T1000 (cell line): ENCODE results near the gene HLA-F.

ENCODE experiments used
- DNase-seq: peaks from one replicate; lab custom pipeline; 2025; ENCODE audit warnings: mixed read lengths; lab: John Stamatoyannopoulos, UW

HLA-F gene

DNA sequence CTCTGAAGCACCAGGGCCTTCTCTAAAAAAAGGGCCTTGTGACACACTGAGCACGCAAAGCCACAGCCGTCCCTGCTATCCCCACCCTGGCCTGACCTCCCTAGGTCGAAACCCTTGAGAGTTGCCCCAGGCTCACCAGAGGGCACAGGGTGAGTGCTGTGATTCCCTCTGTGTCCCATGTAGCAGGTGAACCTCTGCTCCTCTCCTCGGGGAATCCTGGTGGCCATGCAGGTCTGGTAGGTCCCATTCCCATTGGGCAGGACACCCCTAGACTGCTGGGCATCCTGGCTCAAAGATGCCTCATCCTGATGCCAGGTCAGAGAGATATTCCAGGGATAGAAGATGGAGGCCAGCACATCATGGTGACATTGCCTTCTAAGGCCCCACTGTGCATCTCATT lies 20.9 kb downstream of the HLA-F start:
- no peak for DNase-seq

GRCh38 chr6:29744621-29745020 lies 21.4 kb downstream of the HLA-F start:
- no peak for DNase-seq

DNA sequence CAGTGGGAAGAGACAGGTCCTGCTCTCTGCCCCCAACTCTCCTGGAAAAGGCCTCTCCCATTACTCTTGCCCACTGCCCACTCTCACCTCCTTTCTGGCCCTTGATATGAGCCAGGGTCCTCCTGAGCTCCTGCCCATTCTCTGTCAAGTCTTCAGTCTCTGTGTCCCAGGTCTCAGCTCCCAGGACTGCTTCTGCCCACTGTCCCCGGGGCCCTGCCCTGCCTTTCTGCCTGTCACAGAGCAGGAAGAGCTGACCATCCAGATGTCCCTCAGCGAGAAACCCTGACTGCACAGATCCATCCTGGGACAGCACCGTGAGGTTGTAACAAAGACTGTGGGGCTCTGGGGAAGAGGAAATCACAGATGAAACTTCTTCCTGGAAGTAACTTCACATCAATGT lies 22.2 kb downstream of the HLA-F start:
- no peak for DNase-seq

DNA sequence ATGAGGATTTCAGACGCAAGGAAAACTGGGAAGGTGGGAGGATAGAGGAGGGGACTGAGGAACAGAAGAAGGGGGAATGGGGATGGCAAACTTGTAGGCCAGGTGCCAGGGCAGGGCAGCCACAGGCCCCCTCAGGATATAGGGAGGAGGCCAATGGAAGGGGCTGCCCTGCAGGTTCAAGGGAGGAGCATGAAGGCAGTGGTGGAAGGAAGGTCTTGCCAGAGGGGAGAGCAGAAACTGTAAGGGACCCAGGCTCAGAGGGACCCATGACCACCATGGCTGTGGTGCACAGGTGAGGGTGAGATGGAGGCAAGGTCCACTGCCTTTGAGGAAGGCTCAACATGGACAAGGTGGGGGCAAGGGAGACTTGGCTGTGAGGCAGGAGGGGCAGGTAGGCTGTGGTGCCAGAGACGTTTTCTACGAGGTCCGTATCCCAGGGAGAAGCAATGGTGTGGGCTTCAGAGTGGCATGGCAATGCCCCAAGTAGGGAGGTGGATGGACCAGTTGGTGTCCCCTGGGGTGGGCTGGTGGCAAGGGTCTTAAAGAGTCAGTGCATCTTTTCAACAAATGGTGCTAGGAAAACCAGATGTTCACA lies 22.7 kb downstream of the HLA-F start:
- no peak for DNase-seq

- no peak for DNase-seq
Observed at GRCh38 chr6:29746846-29747687, 23.8 kb downstream of the HLA-F start.

- no peak for DNase-seq
Observed at GRCh38 chr6:29747688-29748250, 24.5 kb downstream of the HLA-F start.

DNA sequence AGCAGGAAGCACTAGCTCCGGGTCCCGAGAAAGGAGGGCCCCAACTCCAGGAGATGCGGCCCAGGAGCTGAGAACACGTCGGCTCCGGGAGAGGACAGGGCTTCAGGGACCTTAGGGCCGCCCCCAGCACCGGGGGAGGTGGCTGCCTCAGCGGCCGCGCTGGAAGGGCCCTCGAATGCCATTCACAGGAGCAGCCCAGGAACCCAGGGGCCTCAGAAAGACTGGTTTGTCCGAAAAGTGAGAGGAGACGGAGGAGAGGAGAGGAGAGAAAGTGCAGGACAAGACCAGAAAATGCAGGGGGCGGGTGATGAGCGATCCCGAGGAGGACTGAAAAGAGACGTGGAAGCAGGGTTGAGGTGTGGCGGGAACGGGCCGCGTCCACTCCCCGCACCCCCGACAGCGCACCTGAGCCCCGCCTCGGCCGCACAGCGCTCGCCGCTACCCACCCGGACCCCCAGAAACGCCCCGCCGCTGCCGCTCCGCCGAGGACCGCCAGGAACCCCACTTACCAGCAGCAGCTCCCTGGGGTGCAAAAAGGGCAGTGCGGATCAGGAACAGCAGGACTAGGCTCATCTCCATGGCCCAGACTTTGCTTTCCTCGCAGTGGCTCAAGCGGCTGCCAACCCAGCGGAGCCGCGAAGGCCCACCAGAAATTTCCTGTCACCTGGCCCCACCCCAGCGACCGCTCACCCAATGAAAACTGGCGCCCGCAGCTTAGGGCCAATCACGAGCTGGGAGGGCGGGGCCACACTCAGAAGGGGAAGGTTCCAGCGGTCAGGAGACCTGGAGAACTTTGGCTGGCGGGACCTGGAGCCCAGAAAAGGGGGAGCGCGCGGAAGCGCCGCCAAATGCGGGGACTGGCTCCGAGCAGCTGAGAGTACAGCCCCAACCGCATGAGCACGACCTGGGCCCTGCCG lies 25.4 kb downstream of the HLA-F start:
- DNase-seq, result no peak

DNA sequence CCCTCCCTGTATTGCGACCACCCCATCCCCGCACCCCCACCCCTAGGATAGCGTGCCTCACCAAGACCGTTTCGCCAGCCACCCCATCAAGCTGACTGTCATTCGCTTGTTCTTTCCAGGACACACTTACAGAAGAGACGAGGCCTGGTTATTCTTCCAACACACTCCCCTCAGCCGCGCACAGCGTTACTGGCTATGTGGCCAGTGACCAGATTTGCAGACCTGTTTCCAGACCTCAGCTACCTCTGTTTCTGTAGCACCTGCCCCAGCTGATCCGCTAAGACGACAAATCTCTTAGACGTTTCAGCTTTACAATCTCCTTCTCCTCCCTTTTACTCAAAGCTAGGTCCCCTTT lies 26.1 kb downstream of the HLA-F start:
- DNase-seq, result no peak

DNA sequence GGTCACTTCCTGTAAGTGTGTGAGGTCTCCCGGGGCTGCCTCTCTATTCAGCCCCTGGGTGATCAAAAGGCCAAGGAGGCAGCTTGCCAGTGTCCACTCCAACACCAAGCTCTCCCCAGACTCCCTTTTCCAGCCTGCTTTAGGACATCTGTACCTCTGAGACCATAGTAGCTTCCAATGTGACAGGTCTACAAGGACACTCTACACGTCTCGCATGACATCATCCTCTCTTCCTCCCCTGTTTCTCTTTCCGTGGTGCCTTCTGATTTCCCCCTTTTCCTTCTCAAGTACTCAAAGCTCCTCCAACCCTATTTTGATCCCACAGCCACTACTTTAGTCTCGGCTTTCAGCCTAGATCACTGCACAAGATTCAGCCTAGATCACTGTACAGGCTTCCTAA lies 26.4 kb downstream of the HLA-F start:
- DNase-seq, result no peak

DNA sequence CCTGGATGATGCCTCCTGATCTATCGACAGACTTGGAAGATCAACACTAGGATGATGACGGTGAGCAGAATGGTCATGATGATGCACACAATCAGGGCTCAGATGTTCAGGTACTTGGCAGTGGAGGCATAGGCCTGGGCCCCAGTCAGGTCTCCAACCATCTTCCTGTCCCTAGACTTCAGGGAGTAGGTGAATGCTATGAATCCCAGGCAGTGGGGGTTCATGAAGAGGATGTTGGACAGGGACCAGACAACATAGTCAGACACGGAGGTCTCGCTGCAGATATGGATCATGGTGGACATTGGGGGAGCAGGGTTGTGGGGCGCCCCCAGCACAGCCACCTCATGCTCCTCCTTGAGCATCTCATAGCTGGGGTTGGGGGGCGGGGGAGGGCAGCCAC lies 27.5 kb downstream of the HLA-F start:
- DNase-seq, result no peak

GRCh38 chr6:29751480-29751879 lies 28.2 kb downstream of the HLA-F start:
- no peak for DNase-seq

DNA sequence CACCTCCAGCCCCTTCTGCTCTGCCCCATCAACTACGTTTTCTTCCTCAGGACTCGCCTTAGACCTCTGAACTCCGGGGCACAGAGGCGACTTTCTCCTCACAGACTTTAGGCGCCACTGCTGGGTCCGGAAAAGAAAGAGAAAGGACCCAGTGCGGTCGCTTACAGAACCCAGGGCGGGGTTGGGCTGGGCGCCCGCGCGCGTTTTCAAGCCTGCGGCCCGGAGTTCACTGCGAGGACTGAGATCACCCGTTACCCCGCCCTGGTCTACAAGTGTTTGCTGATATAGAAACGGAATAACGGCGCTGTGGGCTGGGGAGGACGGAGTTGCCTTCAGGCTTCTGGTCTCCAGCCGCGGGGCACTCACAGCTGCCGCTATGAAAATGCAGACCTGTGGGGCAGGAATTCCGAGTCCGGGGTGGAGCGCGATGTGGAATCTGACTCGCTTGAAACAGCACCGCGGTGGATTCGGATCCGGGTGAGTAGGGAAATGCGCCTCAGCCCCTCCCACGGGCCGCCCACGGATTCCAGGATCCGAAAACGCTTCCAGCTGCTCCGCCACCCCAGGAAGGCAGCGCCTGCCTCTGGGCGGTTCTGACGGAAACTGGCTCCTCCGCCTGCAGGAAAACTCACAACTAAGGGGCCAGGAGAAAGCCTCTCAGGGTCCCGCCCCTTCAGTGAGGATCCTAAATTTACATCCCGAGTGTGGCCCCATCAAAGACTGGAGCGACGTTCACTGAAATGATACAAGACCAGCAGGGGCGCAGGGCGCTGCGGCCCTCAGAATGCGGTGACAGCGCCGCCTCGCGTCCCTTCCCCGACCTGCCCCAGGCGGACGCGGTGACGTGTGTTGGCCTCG lies 29.4 kb downstream of the HLA-F start:
- DNase-seq, result no peak

DNA sequence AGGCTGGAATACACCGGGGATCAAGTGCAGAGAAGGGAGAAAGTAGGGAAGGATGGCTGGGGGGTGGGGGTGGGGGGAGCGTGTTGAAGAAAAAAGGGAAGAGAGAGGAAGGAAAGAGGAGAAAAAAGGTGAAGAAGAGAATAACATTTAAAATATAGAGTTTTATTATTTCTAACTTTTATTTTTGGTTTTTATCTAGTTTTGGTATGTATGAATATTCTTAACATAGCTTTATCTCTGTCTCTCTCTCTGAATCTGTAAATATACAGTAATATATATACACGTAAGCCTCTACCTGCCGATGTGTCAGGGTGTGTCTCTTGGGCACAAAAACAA lies 30.0 kb downstream of the HLA-F start:
- no peak for DNase-seq

- DNase-seq, result no peak
Observed at GRCh38 chr6:29755295-29755871, 32.1 kb downstream of the HLA-F start.

GRCh38 chr6:29757282-29757681 lies 34.0 kb downstream of the HLA-F start:
- no peak for DNase-seq

DNA sequence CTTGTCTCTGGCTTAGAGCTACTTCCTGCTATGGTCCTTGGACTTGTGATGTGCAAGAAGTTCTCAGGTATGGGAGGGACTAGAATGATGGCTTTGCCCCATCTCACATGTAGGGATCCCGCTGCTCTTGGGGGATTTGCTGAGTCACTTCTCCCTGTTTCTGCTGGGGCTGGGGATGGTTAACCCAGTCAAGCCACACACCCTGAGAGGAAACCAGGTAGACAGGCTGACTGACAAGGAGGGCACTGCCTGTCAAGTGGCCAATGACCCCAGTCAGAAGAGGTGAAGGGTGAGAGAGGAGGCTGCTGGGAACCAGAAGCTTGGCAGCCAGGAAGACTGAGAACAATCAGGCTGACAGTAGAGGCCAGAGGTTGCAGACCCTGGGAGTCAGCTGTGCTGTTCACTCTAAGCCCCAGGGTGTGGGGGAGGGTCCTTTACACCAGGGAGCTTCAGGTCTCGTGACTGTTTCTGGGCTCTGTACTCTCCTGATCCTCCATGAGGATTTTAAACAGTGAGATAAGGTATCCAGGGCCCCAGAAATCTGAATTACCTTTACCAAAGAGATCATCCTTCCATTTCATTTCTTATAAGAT lies 34.6 kb downstream of the HLA-F start:
- DNase-seq, result no peak

DNA sequence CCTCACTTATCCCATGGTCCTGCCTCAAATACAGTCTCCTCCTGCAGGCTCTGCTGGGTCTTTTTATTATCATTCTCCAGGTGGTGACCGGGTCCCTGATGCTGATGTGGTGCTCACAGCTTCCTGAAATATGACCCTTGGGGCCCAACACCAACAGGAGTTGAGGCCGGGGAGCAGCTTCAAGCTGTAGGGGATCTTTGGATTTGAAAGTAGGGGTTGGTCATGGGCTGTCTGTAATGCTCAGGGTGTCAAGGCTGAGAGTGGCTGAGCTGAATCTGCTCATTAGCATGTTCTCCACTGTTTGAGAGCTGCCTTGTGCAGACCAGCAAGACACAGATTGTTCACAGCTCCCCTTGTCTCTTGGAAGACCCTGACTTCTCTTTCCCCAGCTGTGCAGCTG lies 35.5 kb downstream of the HLA-F start:
- DNase-seq, result no peak

- no peak for DNase-seq
Observed at GRCh38 chr6:29759457-29759856, 36.2 kb downstream of the HLA-F start.

GRCh38 chr6:29760328-29760727 lies 37.1 kb downstream of the HLA-F start:
- DNase-seq, result no peak

DNA sequence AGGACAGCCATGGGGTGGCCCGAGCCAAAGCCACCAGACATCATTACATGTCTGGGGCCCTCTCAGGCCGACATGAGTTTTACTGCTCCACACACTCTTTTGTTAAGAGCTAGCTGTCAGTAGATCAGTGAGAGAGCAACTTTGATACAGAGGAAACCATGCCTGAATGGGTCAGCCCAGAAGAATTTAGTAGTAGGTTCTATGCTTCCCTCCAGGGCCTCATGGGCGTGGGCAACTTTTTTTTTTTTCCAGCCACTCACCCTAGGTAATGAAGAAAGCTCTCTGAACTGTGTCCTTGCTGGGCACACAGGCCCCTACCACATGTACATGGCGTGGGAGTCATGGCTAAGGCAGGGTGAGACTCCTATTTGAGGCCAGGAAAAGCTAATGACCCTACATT lies 38.8 kb downstream of the HLA-F start:
- no peak for DNase-seq

GRCh38 chr6:29762781-29763214 lies 39.6 kb downstream of the HLA-F start:
- DNase-seq, result no peak
